ENCODE data around the gene RPS16. TPM values are rescaled to one million over a fixed set of nuclear protein-coding genes. Genes with fewer than 3 reads are reported as not detected.

The RPS16 gene
- total RNA-seq, 1 donor from 2014 or later = 1,721 TPM

DNA sequence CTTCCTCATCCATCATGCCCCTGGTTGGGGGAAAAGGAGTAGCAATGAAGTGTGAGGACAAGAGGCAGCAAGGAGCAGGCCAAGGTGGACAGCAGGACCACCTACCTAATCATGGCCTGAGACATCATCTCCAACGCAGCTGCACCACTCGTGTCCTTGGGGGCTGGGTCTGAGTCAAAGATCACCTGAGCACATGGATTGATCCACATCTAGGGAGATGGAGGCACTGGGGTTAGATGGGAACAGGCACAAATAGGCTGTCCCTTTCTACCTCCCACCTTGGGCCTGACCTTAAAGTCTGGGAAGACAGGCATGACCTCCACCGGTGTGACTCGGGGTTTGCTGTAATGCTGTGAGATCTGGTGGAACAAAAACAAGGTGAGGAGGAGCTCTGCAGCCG is 47.1 kb downstream of the RPS16 start:
- no peak for DNase-seq (ENCODE audit: low read depth)
- no peaks in the 10 kb centered on the region for H3K27me3 ChIP-seq (ENCODE audit: control insufficient read depth, insufficient read depth, low read length)
- peaks cover 2% of the 10 kb centered on the region for H3K36me3 ChIP-seq (ENCODE audit: control insufficient read depth, insufficient read depth, low read length)
- no peak for TF ChIP-seq CTCF (IDR thresholded peaks at IDR 0.05; ENCODE audit: insufficient read depth, low read length, poor library complexity, severe bottlenecking)
- H3K4me3 ChIP-seq (ENCODE audit: low read depth, low read length) = no peak overlapping the region

DNA sequence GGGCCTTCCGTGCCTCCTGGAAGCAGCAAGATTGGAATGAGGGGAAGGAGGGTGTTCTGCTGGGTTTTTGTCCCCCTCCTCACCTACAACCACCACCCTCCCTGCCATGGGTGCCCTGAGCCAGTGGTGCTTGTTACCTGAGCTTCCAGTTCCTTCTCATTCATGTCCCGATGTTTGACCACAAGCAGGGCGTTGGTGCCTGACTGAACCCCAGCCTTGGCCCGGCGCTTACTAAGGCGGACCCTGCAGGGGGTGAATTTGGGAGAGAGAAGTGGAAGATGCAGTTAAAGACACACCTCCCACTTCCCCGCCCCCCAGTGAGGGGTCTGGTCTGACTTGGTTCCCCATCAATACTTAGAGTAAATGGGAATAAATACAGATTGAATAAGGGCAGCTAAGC is 49.2 kb downstream of the RPS16 start:
- no peak for TF ChIP-seq CTCF (IDR thresholded peaks at IDR 0.05; ENCODE audit: insufficient read depth, low read length, poor library complexity, severe bottlenecking)
- no peak overlapping the region for H3K4me3 ChIP-seq (ENCODE audit: low read depth, low read length)
- DNase-seq (ENCODE audit: low read depth) = no peak
- H3K36me3 ChIP-seq (ENCODE audit: control insufficient read depth, insufficient read depth, low read length) = peaks cover 3% of the 10 kb centered on the region
- no peaks in the 10 kb centered on the region for H3K27me3 ChIP-seq (ENCODE audit: control insufficient read depth, insufficient read depth, low read length)

- DNase-seq (ENCODE audit: low read depth) = no peak
- no peaks in the 10 kb centered on the region for H3K27me3 ChIP-seq (ENCODE audit: control insufficient read depth, insufficient read depth, low read length)
- H3K4me3 ChIP-seq (ENCODE audit: low read depth, low read length) = no peak overlapping the region
- peaks cover 3% of the 10 kb centered on the region for H3K36me3 ChIP-seq (ENCODE audit: control insufficient read depth, insufficient read depth, low read length)
- no peak for TF ChIP-seq CTCF (IDR thresholded peaks at IDR 0.05; ENCODE audit: insufficient read depth, low read length, poor library complexity, severe bottlenecking)
Observed at GRCh38 chr19:39385629-39386411, 49.9 kb downstream of the RPS16 start.

- Histone ChIP-seq H3K36me3 (ENCODE audit: control insufficient read depth, insufficient read depth, low read length) (peaks cover 3% of the 10 kb centered on the region), H3K27me3 (ENCODE audit: control insufficient read depth, insufficient read depth, low read length) (no peaks in the 10 kb centered on the region), H3K4me3 (ENCODE audit: low read depth, low read length) (no peak overlapping the region)
- no peak for DNase-seq (ENCODE audit: low read depth)
- no peak for TF ChIP-seq CTCF (IDR thresholded peaks at IDR 0.05; ENCODE audit: insufficient read depth, low read length, poor library complexity, severe bottlenecking)
Observed at GRCh38 chr19:39384839-39385568, 50.7 kb downstream of the RPS16 start.

Other genes with a start within 250 kb of the RPS16 start
- gene NCCRP1, start 239.0 kb downstream of the RPS16 start, total RNA-seq = 6.0 and 6.8 TPM in 2 replicates
- gene SYCN, start 231.7 kb downstream of the RPS16 start, total RNA-seq = not detected in 2 replicates
- not detected in 2 replicates for gene IFNL3, start 190.9 kb downstream of the RPS16 start, total RNA-seq
- gene IFNL4, start 187.1 kb downstream of the RPS16 start, total RNA-seq = not detected in 2 replicates
- not detected in 2 replicates for gene IFNL2, start 167.6 kb downstream of the RPS16 start, total RNA-seq
- not detected in 2 replicates for gene IFNL1, start 139.5 kb downstream of the RPS16 start, total RNA-seq
- 0.07 and 0.46 TPM in 2 replicates for gene LRFN1, start 115.1 kb downstream of the RPS16 start, total RNA-seq
- gene GMFG, start 99.9 kb downstream of the RPS16 start, total RNA-seq = not detected in 2 replicates
- 123 and 133 TPM in 2 replicates for gene SAMD4B, start 93.5 kb downstream of the RPS16 start, total RNA-seq
- gene PAF1, start 44.8 kb downstream of the RPS16 start, total RNA-seq = 37.8 and 44.6 TPM in 2 replicates
- gene MED29, start 44.6 kb downstream of the RPS16 start, total RNA-seq = 22.8 and 28.6 TPM in 2 replicates
- 7.5 and 12.4 TPM in 2 replicates for gene ZFP36, start 29.1 kb downstream of the RPS16 start, total RNA-seq
- gene PLEKHG2, start 23.3 kb downstream of the RPS16 start, total RNA-seq = 22.8 and 46.9 TPM in 2 replicates
- gene SUPT5H, start 9.6 kb upstream of the RPS16 start, total RNA-seq = 106 and 121 TPM in 2 replicates
- 89.0 and 94.3 TPM in 2 replicates for gene TIMM50, start 44.9 kb upstream of the RPS16 start, total RNA-seq
- 2.4 and 4.7 TPM in 2 replicates for gene DLL3, start 63.0 kb upstream of the RPS16 start, total RNA-seq
- gene SELENOV, start 79.2 kb upstream of the RPS16 start, total RNA-seq = 0.27 and 0.42 TPM in 2 replicates
- 1.3 and 3.1 TPM in 2 replicates for gene EID2B, start 96.9 kb upstream of the RPS16 start, total RNA-seq
- 11.6 and 14.4 TPM in 2 replicates for gene EID2, start 104.2 kb upstream of the RPS16 start, total RNA-seq
- gene LGALS13, start 166.6 kb upstream of the RPS16 start, total RNA-seq = not detected in 2 replicates
- gene LGALS16, start 220.0 kb upstream of the RPS16 start, total RNA-seq = not detected in 2 replicates

Data from kidney epithelial cell (primary cell).